HT-29 (cell line): ENCODE data around the gene PXK. TPM values are rescaled to one million over a fixed set of nuclear protein-coding genes. Genes with fewer than 3 reads are reported as not detected.
"Not testable (repeated sequence)": the region's sequence is repeated elsewhere in the genome, so short reads cannot be mapped to it uniquely, and the experiment has no call there.

Experiments used
- DNase-seq: peaks from one replicate; pipeline ENCODE4 v3.0.0-alpha.2; 2015; ENCODE audit warnings: low spot score
- total RNA-seq: library from RNA; depleted of rRNA; stranded (reverse); fragments of >200 nt; shearing (Covaris generic); gene quantifications from 2 replicates; pipeline ENCODE4 v1.2.3, GENCODE V29; 2014

PXK gene
- total RNA-seq, 1 experiment from 2014 or later, result 0.89 TPM

DNA sequence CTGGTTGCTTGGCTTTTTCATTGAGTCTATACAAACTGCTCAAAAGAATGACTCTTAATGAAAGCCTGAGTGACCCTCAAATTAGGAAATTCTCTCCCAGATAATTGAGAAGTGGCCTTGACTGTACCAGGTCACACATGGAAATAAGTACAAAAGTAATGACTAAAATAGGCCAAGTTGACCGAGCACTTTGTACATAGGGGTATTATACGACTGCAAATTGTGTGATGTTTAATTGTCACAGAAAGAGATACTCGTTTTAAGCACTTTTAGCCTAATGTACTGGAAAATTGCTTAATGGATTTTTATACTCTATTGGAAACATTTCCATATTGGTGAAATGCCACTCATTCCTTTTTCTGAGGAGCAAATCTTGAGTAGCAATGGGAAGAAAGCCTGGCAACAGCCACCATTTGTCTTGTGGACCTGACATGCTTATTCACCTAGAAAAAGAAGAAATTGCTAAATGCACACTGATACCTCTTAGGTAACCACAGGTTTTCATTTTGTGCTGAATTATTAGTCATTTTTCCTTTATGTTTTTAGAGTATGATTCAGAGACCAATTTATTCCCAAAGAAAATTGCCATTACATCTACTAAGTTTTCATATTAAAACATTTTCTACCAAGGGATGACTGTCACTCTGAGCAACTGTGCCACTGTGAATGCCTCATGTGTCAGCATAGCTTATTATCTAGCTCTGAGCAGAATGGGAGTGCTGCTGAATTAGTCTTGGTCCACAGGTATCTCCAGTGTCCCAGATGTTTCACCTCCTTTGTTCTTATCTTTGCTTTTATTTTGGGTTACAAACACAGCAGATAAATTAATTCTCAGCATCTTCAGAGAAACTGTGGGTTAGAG is 8.9 kb upstream of the PXK start:
- DNase-seq, result no peak

GRCh38 chr3:58324391-58325390 is 8.0 kb upstream of the PXK start:
- no peak for DNase-seq

DNA sequence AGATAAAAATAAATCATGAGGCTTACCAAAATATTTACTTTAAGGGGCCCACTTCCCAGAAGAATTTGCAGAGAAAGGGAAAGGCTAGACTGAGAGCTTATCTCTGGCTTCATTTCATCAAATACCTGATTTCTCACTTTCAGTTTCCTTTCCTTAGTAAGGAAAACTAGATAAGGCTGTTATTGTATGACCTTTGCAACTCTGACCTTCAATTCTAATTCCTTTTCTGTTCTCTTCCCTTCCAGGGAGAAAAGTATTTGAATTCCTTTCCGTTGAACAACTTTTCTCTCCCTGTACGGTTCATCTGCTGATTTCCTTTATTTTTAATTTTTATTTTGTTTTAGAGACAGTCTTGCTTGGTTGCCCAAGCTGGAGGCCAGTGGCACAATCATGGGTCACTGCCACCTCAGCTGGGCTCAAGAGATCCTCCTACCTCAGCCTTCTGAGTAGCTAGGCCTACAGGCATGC is 7.1 kb upstream of the PXK start:
- DNase-seq, result no peak

DNA sequence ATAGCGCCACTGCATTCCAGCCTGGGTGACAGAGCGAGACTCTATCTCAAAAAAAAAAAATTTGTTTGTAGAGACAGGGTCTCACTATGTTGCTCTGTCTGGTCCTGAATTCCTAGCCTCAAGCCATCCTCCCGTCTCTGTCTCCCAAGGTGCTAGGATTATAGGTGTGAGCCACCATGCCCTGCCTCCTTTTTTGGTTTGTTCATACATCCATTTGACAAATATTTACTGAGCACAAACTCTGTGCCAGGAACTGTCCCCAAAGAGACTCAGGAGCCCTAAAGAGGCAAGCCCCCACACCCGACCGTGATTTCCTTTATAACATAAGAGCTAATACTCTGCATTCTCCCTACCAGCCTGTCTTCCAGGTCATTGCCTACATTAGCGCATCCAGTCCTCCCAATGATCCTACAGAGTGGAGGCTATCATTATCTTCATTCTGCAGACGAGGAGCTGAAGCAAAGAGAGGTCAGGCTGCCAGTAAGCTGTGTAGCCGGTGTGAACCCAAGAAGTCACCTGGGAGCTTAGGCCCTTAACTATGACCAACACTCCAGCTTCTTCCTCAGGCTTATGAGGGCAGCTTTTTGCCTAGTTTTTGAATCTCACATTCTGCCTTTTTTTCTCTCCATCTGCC is 6.3 kb upstream of the PXK start:
- DNase-seq, result no peak

GRCh38 chr3:58329150-58329921 is 3.4 kb upstream of the PXK start:
- no peak for DNase-seq

- DNase-seq, result no peak
These were observed 2.7 kb upstream of the PXK start for GRCh38 chr3:58329922-58330413.

DNA sequence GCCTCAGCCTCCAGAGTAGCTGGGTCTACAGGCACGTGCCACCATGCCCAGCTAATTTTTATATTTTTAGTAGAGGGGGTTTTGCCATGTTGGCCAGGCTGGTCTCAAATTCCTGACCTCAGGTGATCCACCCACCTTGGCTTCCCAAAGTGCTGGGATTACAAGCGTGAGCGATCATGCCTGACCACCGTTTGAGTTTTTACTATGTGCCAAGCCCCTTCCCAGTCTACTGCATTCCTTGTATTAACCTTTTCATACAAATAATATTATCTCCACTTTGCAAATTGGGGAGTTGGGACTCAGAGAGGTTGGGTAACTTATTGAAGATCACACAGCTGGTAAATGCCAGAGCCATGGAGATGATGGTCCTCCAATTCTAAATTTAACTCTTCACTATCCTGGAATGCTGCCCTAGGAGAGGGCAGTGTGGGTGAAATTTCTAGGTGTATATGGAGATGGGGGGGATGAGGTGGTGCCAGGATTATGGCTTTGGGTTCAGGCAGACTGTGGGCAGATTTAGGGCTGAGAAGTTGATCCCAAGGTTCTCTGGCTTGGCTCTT is 1.0 kb upstream of the PXK start:
- DNase-seq, result no peak

- no peak for DNase-seq
These were observed 717 bp downstream of the PXK start for GRCh38 chr3:58333206-58334012.

GRCh38 chr3:58334013-58334321 is 1.3 kb downstream of the PXK start:
- no peak for DNase-seq

- DNase-seq, result no peak
These were observed 1.8 kb downstream of the PXK start for GRCh38 chr3:58334506-58334884.

DNA sequence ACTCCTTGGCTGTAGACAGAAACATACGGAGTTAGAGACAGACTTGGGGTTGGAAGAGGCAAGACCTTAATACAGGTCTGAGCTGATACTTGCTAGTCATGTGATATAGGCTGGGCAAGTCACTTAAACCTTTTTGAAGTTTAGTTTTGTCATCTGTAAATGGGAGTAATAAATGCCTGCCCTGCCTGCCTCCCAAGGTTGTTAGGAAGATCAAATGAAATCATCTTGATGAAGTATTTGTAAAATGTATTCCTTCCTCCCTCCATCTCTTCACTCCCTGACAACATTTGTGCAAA is 2.9 kb downstream of the PXK start:
- no peak for DNase-seq

- DNase-seq, result no peak
These were observed 3.6 kb downstream of the PXK start for GRCh38 chr3:58336135-58336882.

GRCh38 chr3:58337190-58337589 is 4.5 kb downstream of the PXK start:
- no peak for DNase-seq

DNA sequence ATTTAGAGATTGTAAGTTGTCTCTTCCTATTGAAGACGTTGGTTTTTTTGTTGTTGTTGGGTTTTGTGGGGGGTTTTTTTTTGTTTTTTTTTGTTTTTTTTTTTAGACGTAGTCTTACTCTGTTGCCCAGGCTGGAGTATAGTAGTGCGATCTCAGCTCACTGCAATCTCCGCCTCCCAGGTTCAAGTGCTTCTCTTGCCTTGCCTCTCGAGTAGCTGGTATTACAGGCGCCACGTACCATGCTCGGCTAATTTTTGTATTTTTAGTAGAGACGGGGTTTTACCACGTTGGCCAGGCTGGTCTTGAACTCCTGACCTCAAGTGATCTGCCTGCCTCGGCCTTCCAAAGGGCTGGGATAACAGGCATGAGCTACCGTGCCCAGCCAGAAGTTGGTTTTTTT is 6.5 kb downstream of the PXK start:
- not testable (repeated sequence) for DNase-seq

DNA sequence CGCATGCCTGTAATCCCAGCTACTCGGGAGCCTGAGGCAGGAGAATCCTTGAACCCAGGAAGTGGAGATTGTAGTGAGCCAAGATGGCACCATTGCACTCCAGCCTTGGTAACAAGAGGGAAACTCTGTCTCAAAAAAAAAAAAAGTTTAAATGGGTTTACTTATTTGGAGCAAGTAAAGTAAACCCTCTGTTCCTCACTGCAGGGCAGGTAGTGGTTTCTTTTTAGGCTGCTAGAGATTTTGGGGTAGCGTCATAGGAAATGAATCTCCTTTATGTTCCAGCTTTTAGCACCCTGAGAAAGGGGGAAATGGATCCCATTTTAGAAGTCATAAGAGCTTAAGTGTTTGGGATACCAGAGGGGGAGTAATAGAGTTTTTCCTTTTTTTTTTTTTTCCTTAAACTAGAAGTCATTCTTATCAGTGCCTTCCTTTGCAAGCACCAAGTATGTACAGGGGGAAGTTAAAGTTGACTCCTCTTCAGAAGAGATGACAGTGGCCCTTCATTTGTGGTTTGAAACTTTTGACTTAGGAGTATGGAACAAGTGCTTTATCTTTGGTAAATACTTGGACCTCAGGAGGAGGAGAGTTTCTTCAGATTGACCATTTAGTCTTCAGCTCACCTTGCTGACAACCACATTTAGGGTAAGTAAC is 8.0 kb downstream of the PXK start:
- no peak for DNase-seq

- no peak for DNase-seq
These were observed 8.7 kb downstream of the PXK start for GRCh38 chr3:58341376-58341775.

DNA sequence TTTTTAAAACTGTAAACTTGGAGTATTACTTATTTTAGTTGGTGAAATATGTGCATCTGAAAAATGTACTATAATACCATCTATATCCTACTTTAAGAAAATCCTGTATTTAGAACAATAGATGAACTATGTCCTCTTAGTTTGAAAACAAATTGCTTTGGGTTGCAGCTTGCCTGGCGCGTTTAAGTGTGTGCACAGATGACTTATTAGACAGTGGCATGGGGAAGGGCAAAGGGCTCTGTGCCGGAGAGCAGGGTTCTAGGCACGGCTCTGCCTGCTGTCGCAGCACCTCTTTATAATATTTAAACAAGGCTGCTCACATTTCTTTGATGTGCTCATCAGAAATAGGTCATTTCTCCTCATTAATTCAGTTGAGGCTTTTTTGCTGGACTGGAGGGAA is 10.0 kb downstream of the PXK start:
- no peak for DNase-seq

DNA sequence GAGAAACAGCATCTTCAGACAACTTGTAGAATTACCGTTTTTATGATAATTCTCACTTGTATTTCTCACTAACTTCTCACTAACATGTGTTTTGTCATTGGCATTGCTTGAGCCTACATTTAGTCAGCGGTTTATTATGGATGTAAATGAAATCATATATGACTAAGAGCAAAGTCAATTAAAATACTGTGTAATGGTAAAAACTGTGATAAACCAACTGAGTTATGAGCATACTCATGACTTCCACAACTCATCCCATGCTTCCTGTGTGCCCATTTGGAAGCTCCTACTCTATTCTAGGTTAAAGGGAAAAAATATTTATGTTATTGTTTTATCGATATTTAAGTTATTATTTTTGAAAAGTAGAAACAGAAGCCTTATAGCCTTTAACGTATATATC is 12.8 kb downstream of the PXK start:
- DNase-seq, result no peak

- DNase-seq, result no peak
These were observed 13.7 kb downstream of the PXK start for GRCh38 chr3:58346368-58346767.
